GM18505 (cell line): Measurements from ENCODE around the gene KRTAP19-7.

Experiments
- ATAC-seq: cut with Tn5 transposase; IDR thresholded peaks from one replicate; pipeline ENCODE4 v1.9.1; 2021; ENCODE audit not compliant: unreplicated experiment
- POLR2A ChIP-seq: IDR thresholded peaks from 4 replicates; pipeline ENCODE4 v1.6.1; 2011; ENCODE audit warnings: borderline replicate concordance; ENCODE audit not compliant: insufficient read depth, insufficient read length; ENCODE audit errors: extremely low read depth

Gene KRTAP19-7

GRCh38 chr21:30561264-30561895 lies at the start of gene KRTAP19-7:
KRTAP19-7 (minus strand) TSS chr21:30561314; CDS start chr21:30561289, 25 bp downstream.
- no peak for ATAC-seq
- TF ChIP-seq POLR2A: no peak

GRCh38 chr21:30605968-30606367 lies 44.9 kb upstream of the KRTAP19-7 start:
- TF ChIP-seq POLR2A: no peak

GRCh38 chr21:30600787-30601186 lies 39.7 kb upstream of the KRTAP19-7 start, which contains the start of gene KRTAP22-1:
KRTAP22-1 (plus strand) TSS chr21:30601087.
- no peak for TF ChIP-seq POLR2A
- no peak for ATAC-seq

More at GRCh38 chr21:30605968-30606367, 44.9 kb upstream of the KRTAP19-7 start:
- no peak for ATAC-seq

- no peak for ATAC-seq
- no peak for TF ChIP-seq POLR2A
Measured at GRCh38 chr21:30598802-30599201, 37.7 kb upstream of the KRTAP19-7 start, which contains the start of gene KRTAP6-2. KRTAP6-2 (minus strand) TSS chr21:30598902; CDS start chr21:30598874, 28 bp downstream.

GRCh38 chr21:30592140-30592539 lies 31.0 kb upstream of the KRTAP19-7 start, which contains the start of gene KRTAP6-3:
KRTAP6-3 (plus strand) TSS chr21:30592440; CDS start chr21:30592446, 6 bp downstream.
- no peak for TF ChIP-seq POLR2A
- no peak for ATAC-seq

GRCh38 chr21:30590297-30590696 lies 29.2 kb upstream of the KRTAP19-7 start, which contains the start of gene KRTAP22-2:
KRTAP22-2 (minus strand) TSS chr21:30590397.
- TF ChIP-seq POLR2A: no peak
- no peak for ATAC-seq

GRCh38 chr21:30582870-30583269 lies 21.8 kb upstream of the KRTAP19-7 start:
- no peak for TF ChIP-seq POLR2A
- no peak for ATAC-seq

GRCh38 chr21:30580132-30580531 lies 19.0 kb upstream of the KRTAP19-7 start:
- ATAC-seq: no peak
- TF ChIP-seq POLR2A: no peak

GRCh38 chr21:30579346-30579745 lies 18.2 kb upstream of the KRTAP19-7 start:
- TF ChIP-seq POLR2A: no peak
- ATAC-seq: no peak

GRCh38 chr21:30577766-30578165 lies 16.7 kb upstream of the KRTAP19-7 start:
- ATAC-seq: no peak
- TF ChIP-seq POLR2A: no peak

- no peak for TF ChIP-seq POLR2A
- no peak for ATAC-seq
Measured at GRCh38 chr21:30567617-30568016, 6.5 kb upstream of the KRTAP19-7 start.

- ATAC-seq: no peak
- TF ChIP-seq POLR2A: no peak
Measured at GRCh38 chr21:30563630-30564029, 2.5 kb upstream of the KRTAP19-7 start.

GRCh38 chr21:30563072-30563471 lies 2.0 kb upstream of the KRTAP19-7 start:
- ATAC-seq: no peak
- no peak for TF ChIP-seq POLR2A

GRCh38 chr21:30561957-30562356 lies 843 bp upstream of the KRTAP19-7 start:
- ATAC-seq: no peak
- no peak for TF ChIP-seq POLR2A

GRCh38 chr21:30555095-30555494 lies 6.0 kb downstream of the KRTAP19-7 start:
- no peak for TF ChIP-seq POLR2A
- no peak for ATAC-seq

- ATAC-seq: no peak
- no peak for TF ChIP-seq POLR2A
Measured at GRCh38 chr21:30552782-30553181, 8.3 kb downstream of the KRTAP19-7 start.
